WTC11 (cell line): Measurements from ENCODE around the gene ZFP37. TPM values are rescaled to one million over a fixed set of nuclear protein-coding genes. Genes with fewer than 3 reads are reported as not detected.
A peak's percentile ranks its signal among the peaks of the same experiment; 100 is the strongest.
"Not testable (repeated sequence)": the region's sequence is repeated elsewhere in the genome, so short reads cannot be mapped to it uniquely, and the experiment has no call there.

ENCODE experiments used
- ATAC-seq: fragments of 200-7000 bp; cut with Tn5 transposase; 2 replicates; pipeline ENCODE4 v1.10.0; 2021; ENCODE audit warnings: mild to moderate bottlenecking, moderate library complexity
- CTCF ChIA-PET: fragments of 300-600 bp; sonication (Branson Sonifier 250); formaldehyde crosslinking; loops from one replicate; lab custom pipeline; 2021; ENCODE audit warnings: antibody characterized with exemption; lab: Charles Lee
- POLR2A ChIA-PET: fragments of 350-600 bp; sonication (Branson Sonifier 250); formaldehyde crosslinking; loops from one replicate; lab custom pipeline; 2021; ENCODE audit warnings: antibody characterized with exemption; lab: Charles Lee
- DNase-seq: peaks from one replicate; pipeline ENCODE4 v3.0.0; 2021; ENCODE audit warnings: low spot score
- H3K27ac Mint-ChIP-seq: 2 replicates; pipeline ENCODE4 v1.8.0; 2021; ENCODE audit warnings: mixed read lengths
- H3K27me3 Mint-ChIP-seq: 2 replicates; pipeline ENCODE4 v1.8.0; 2021; ENCODE audit warnings: low read depth, mild to moderate bottlenecking, moderate library complexity, mixed read lengths
- H3K36me3 Mint-ChIP-seq: 2 replicates; pipeline ENCODE4 v1.8.0; 2021; ENCODE audit warnings: mixed read lengths
- H3K4me1 Mint-ChIP-seq: 2 replicates; pipeline ENCODE4 v1.8.0; 2022; ENCODE audit warnings: mixed read lengths
- H3K4me3 Mint-ChIP-seq: 2 replicates; pipeline ENCODE4 v1.8.0; 2021; ENCODE audit warnings: mild to moderate bottlenecking, moderate library complexity, mixed read lengths
- H3K9me3 Mint-ChIP-seq: 2 replicates; pipeline ENCODE4 v1.8.0; 2021; ENCODE audit warnings: mixed read lengths
- NFE2L1 ChIP-seq: sonication (generic); formaldehyde crosslinking; IDR thresholded peaks from 2 replicates; pipeline ENCODE4 v1.8.1; 2023; ENCODE audit warnings: missing genetic modification reagents
- RELA ChIP-seq: sonication (generic); formaldehyde crosslinking; IDR thresholded peaks from 2 replicates; pipeline ENCODE4 v1.8.1; 2022; ENCODE audit warnings: missing genetic modification reagents, mild to moderate bottlenecking, borderline replicate concordance
- ZBTB21 ChIP-seq: sonication (generic); formaldehyde crosslinking; IDR thresholded peaks from 2 replicates; pipeline ENCODE4 v1.8.1; 2023; ENCODE audit warnings: mild to moderate bottlenecking, missing genetic modification reagents, borderline replicate concordance
- ZNF138 ChIP-seq: sonication (generic); formaldehyde crosslinking; conservative IDR thresholded peaks from 2 replicates; pipeline ENCODE4 v1.8.1; 2022; ENCODE audit warnings: mild to moderate bottlenecking, moderate library complexity, missing genetic modification reagents
- total RNA-seq: library from RNA; stranded (reverse); gene quantifications from 3 replicates; pipeline ENCODE4 v1.2.3, GENCODE V29; 2021
- TF ChIP-seq, protein P1 (sequence below): fragments of 250-450 bp; sonication (Bioruptor Pico); conservative IDR thresholded peaks from 2 replicates; pipeline ENCODE4 v1.9.0; 2021; ENCODE audit warnings: mild to moderate bottlenecking
- TF ChIP-seq, protein P2 (sequence below): sonication (generic); formaldehyde crosslinking; IDR thresholded peaks from 2 replicates; pipeline ENCODE4 v1.8.1; 2023; ENCODE audit warnings: mild to moderate bottlenecking, missing genetic modification reagents, moderate library complexity

ZFP37 gene
- total RNA-seq, 1 experiment from 2014 or later = 5.6 TPM

DNA sequence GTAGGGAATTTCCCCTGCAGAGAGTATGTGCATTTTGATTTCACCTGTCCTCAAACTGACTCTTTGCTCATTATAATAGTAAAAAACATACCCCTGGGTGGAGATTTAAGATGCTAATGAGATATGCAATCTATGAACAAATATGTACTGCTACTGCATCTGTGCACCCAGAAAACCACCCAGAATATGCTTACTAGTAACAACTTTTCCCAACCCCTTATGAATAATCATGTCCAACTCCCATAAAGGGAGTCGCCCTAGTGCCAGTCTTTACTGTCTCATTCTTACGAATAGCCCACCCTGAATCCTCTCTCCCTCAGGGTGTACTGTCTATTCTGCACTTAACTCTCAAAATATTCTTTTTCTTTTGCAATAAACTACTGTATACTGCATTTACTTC is 39.0 kb upstream of the ZFP37 start (continued):
- TF ChIP-seq, protein P1, sequence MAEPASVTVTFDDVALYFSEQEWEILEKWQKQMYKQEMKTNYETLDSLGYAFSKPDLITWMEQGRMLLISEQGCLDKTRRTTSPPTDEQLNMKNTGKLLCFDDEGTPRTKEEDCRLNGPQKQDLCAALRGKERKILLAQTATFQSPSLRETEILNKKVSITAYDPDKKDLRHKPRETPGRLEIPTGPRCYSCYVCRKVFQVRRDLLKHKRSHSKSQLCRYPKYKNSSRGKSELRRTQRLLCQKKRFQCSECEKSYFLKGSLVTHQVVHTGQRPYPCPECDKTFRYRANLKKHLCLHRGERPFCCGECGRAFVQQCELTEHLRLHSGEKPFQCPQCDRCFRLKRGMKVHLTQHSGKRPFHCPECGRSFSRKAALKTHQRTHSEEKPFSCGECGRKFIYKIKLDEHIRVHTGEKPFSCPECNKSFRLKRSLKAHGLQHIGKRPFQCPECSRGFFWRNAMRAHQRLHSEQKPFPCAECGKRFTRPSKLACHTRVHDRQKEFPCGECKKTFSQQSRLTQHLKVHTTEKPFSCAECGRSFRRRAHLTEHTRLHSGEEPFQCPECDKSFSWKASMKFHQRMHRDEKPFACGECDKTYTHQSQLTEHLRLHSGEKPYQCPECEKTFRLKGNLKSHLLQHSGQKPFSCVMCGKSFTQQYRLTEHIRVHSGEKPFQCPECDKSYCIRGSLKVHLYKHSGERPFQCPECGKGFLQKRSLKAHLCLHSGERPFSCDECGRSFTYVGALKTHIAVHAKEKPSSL (CRISPR knock-in tag) = no peak
- no peak for TF ChIP-seq NFE2L1 (CRISPR knock-in tag)

DNA sequence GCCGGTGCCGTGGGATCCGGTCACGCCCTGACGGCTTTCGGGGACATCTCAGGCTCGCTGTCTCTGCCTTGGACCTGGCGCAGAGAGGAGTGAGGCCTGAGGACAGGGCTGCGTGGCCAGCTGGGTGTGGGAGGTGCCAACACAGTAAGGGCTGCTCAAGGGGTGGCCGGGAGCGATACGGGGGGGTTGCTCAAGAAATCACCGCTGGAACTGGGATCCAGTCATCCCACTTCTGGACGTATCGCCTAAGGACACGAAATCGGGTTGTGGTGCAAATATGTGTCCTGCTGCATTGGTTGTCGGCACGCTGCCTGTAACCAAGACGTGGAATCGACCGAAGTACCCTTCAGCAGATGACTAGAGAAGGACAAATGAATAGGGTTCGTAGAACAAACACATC is 33.4 kb upstream of the ZFP37 start:
- DNase-seq = peak; percentile 12
- peaks cover 35% of the 10 kb centered on the region for H3K9me3 Mint-ChIP-seq
- H3K27me3 Mint-ChIP-seq = peaks cover 39% of the 10 kb centered on the region
- POLR2A ChIA-PET, ATAC-seq, CTCF ChIA-PET, H3K4me3 Mint-ChIP-seq, H3K4me1 Mint-ChIP-seq, H3K36me3 Mint-ChIP-seq, H3K27ac Mint-ChIP-seq: not testable (repeated sequence)

DNA sequence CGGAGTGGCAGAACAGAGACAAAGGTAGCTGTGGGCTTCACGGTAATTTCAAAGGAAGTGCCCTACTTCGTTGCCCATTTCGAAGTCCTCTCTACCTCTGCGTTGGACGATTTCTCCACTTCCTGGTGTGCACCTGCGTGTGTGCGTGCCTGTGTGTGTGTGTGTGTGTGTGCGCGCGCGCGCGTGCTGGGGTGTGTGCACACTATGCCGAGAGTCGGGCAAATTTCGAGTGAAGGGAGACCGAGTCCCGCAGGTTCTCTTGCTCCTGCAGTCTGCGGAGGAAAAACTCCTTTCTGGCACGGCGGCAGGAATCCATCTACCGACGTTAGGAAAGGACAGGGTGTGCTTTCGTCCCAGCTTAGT is 32.6 kb upstream of the ZFP37 start:
- H3K27me3 Mint-ChIP-seq = peaks cover 34% of the 10 kb centered on the region
- H3K4me3 Mint-ChIP-seq, H3K27ac Mint-ChIP-seq, H3K36me3 Mint-ChIP-seq, POLR2A ChIA-PET, H3K4me1 Mint-ChIP-seq, CTCF ChIA-PET, ATAC-seq, DNase-seq: not testable (repeated sequence)
- H3K9me3 Mint-ChIP-seq = peaks cover 30% of the 10 kb centered on the region

DNA sequence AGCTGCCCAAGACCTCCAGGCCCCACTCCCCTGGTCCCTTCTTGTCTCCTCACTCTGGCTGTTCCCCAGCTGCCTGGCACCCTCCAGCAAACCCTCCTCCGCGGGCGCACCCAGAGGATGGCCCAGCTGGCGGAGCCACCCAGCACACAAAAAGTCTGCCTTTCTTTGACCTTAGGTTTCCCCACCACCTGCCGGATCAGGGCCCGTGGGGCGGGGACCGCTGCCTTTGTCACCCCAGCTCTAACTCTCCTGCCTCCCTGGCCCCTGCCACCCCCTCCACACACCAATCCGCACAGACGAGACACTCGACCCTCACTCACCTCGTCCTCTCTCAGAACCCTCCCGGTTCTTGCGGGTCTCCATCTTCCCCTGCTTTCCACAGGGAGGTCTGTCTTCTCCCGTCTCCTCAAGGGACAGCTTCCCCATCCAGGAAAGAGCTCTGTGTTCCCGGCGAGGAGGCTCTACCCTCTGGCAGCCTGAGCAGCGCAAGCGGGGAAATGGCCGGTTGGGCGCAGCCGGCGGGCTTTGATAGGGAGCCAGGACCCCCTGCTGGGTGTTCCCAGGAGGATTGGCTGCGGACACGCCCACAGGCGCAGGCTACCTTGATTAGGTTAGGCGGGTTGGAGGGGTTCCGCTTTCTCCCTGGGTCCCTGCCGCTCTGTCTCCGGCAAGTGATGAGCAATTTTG is 32.1 kb upstream of the ZFP37 start:
- CTCF ChIA-PET, H3K36me3 Mint-ChIP-seq, H3K27ac Mint-ChIP-seq, POLR2A ChIA-PET, ATAC-seq, H3K4me3 Mint-ChIP-seq, H3K4me1 Mint-ChIP-seq: not testable (repeated sequence)
- peak; percentile 78 for DNase-seq
- Mint-ChIP-seq H3K27me3 (peaks cover 31% of the 10 kb centered on the region), H3K9me3 (peaks cover 27% of the 10 kb centered on the region)

DNA sequence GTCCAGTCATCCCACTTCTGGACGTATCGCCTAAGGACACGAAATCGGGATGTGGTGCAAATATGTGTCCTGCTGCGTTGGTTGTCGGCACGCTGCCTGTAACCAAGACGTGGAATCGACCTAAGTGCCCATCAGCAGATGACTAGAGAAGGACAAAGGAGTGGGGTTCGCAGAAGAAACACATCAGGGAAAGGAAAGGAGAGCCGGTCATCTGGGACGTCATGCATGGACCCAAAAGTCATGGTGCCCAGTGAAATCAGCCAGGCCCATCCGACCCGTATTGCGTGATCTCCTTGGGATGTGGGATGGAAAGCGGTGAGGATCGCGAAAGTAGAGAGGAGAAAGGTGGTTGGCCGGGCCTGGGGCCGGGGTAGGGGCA is 6.4 kb upstream of the ZFP37 start:
- POLR2A ChIA-PET, H3K4me3 Mint-ChIP-seq, H3K4me1 Mint-ChIP-seq, H3K9me3 Mint-ChIP-seq, H3K27ac Mint-ChIP-seq, ATAC-seq, H3K36me3 Mint-ChIP-seq, CTCF ChIA-PET: not testable (repeated sequence)
- peaks cover 13% of the 10 kb centered on the region for H3K27me3 Mint-ChIP-seq
- peak; percentile 42 for DNase-seq

DNA sequence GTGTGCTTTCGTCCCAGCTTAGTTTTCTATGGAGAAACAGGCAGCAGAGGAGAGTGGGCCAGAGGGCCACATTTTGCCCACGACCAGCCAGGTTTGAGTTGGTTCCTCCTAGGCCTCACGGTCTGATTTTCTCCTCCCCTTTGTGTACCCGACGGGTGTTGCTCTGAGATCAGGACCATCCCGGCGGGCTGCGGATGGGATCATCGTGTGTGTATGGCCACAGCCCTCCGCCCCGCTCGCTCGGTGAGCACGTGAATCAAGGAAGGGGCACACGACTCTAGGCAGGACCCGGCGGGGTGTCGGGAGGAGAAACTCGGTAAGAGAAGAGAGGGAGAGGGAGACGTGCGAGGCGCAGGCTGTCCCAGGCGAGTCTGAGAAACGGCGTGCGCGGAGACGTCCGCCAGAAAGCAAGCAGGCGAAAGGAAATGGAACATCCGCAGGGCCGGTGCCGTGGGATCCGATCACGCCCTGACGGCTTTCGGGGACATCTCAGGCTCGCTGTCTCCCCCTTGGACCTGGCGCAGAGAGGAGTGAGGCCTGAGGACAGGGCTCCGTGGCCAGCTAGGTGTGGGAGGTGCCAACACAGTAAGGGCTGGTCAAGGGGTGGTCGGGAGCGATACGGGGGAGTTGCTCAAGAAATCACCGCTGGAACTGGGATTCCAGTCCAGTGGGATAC is 5.9 kb upstream of the ZFP37 start:
- 0 out of 2 replicates have a peak, but pooled peaks have one; percentile 30 for TF ChIP-seq RELA (CRISPR knock-in tag)
- TF ChIP-seq, all 79 proteins: peak for 1; not testable (repeated sequence) for 78
- ATAC-seq, POLR2A ChIA-PET, H3K9me3 Mint-ChIP-seq, H3K36me3 Mint-ChIP-seq, H3K4me3 Mint-ChIP-seq, CTCF ChIA-PET, H3K4me1 Mint-ChIP-seq, H3K27ac Mint-ChIP-seq: not testable (repeated sequence)
- H3K27me3 Mint-ChIP-seq = peaks cover 13% of the 10 kb centered on the region
- peak; percentile 52 for DNase-seq

DNA sequence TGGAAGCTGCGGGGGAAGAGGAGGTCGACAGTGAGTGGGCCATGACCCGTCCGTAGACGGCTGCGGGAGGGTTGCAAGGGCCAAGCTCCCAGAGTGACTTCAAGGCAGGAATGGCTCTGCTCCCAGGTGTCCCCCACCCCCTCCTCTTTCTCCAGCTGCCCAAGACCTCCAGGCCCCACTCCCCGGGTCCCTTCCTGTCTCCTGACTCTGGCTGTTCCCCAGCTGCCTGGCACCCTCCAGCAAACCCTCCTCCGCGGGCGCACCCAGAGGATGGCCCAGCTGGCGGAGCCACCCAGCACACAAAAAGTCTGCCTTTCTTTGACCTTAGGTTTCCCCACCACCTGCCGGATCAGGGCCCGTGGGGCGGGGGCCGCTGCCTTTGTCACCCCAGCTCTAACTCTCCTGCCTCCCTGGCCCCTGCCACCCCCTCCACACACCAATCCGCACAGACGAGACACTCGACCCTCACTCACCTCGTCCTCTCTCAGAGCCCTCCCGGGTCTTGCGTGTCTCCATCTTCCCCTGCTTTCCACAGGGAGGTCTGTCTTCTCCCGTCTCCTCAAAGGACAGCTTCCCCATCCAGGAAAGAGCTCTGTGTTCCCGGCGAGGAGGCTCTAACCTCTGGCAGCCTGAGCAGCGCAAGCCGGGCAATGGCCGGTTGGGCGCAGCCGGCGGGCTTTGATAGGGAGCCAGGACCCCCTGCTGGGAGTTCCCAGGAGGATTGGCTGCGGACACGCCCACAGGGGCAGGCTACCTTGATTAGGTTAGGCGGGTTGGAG is 4.7 kb upstream of the ZFP37 start:
- DNase-seq = peak; percentile 49
- POLR2A ChIA-PET, CTCF ChIA-PET, H3K27ac Mint-ChIP-seq, H3K4me1 Mint-ChIP-seq, H3K9me3 Mint-ChIP-seq, H3K4me3 Mint-ChIP-seq, H3K36me3 Mint-ChIP-seq, ATAC-seq: not testable (repeated sequence)
- TF ChIP-seq ZNF138 (CRISPR knock-in tag) (0 out of 2 replicates have a peak, but pooled peaks have one; percentile 34), ZBTB21 (CRISPR knock-in tag) (peak; percentile 80)
- TF ChIP-seq, protein P2, sequence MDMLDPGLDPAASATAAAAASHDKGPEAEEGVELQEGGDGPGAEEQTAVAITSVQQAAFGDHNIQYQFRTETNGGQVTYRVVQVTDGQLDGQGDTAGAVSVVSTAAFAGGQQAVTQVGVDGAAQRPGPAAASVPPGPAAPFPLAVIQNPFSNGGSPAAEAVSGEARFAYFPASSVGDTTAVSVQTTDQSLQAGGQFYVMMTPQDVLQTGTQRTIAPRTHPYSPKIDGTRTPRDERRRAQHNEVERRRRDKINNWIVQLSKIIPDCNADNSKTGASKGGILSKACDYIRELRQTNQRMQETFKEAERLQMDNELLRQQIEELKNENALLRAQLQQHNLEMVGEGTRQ (CRISPR knock-in tag) = peak; percentile 3; the same call in 1 of the 2 replicates
- H3K27me3 Mint-ChIP-seq = peaks cover 13% of the 10 kb centered on the region

DNA sequence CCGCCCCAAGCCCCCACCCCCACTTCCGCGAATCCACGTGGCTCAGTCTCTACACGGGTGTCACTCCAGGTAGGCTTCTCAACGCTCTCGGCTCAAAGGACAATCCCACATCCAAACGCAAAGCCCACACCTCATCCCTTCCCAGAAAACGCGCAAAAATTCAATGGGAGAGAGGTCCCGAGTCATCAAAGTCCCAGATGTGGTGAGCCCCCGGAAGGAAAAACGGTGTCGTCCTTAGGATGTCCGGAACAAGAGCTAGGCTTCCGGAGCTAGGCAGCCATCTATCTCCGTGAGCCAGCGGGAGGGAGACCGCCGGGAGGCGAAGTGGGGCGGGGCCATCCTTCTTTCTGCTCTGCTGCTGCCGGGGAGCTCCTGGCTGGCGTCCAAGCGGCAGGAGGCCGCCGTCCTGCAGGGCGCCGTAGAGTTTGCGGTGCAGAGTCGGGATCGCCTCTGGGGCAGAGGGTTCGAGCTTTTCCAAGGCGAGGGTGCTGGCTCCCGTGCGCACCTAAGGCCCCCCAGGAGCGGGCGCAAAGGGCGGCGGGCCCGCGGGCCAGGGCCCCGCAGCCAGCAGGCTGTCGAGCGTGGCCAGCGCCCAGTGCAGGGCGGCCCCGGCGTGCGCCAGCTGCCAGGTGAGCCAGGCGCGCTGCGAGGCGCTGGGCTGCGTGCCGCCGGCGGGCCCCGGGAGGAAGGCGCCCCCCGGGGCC is 3.2 kb upstream of the ZFP37 start:
- POLR2A ChIA-PET, H3K4me3 Mint-ChIP-seq, CTCF ChIA-PET, H3K27ac Mint-ChIP-seq, H3K4me1 Mint-ChIP-seq, H3K36me3 Mint-ChIP-seq, H3K9me3 Mint-ChIP-seq, ATAC-seq: not testable (repeated sequence)
- DNase-seq = peak; percentile 47
- peaks cover 13% of the 10 kb centered on the region for H3K27me3 Mint-ChIP-seq
